Spleen (tissue), 7 donors: ENCODE results near the gene SLAMF6.

Source experiments
- POLR2A ChIP-seq, 3 donors: fragments of 450-650 bp; IDR thresholded peaks; one replicate each; pipeline ENCODE4 v1.5.1; 2017; ENCODE audit warnings: antibody characterized with exemption in 3 of 3, mild to moderate bottlenecking in 1 of 3
- POLR2AphosphoS5 ChIP-seq, 3 donors: sonication (generic); formaldehyde crosslinking; IDR thresholded peaks; one replicate each; pipeline ENCODE4 v1.5.1; 2017; ENCODE audit warnings: antibody characterized with exemption in 3 of 3
- TF ChIP-seq, protein P1 (sequence below), 11 experiments: fragments of 200-600 bp in 7 of 11; fragments of 450-650 bp in 4 of 11; sonication (generic) in 4 of 11; IDR thresholded peaks in 8 of 11; conservative IDR thresholded peaks in 3 of 11; 1 replicate in 7 of 11; 2 replicates in 4 of 11; pipeline versions ENCODE4 v1.4.0 to v1.8.0; 2016 to 2021; ENCODE audit warnings: antibody characterized with exemption in 11 of 11, inconsistent platforms in 4 of 11, mild to moderate bottlenecking in 1 of 11
- donor health status: DM: no; HTN: no; CAD: no; lungs with moderate emphysema.
- donor health status: DM: no; HTN: no; CAD: no.
- donor health status: DM: no; HTN: no; CAD: no.

DNA sequence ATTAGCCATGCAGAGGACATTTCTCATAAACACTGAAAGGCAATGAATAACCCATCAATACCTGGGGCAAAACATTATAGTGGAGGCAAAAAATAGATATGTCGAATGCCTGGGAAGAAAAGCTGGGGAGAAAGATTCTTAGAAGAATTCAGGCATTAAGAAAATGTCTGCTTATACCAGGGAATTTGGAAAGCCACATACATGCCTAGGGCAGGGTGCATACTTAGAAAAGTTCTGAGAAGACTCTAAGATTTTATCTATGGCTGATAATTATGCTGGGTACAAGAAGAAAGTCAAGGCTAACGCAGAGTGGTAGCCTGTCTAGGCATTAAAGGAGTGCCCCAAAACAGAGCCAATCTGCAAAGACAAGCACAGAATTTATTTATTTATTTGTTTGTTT lies 18.4 kb downstream of the SLAMF6 start:
- TF ChIP-seq, protein P1, sequence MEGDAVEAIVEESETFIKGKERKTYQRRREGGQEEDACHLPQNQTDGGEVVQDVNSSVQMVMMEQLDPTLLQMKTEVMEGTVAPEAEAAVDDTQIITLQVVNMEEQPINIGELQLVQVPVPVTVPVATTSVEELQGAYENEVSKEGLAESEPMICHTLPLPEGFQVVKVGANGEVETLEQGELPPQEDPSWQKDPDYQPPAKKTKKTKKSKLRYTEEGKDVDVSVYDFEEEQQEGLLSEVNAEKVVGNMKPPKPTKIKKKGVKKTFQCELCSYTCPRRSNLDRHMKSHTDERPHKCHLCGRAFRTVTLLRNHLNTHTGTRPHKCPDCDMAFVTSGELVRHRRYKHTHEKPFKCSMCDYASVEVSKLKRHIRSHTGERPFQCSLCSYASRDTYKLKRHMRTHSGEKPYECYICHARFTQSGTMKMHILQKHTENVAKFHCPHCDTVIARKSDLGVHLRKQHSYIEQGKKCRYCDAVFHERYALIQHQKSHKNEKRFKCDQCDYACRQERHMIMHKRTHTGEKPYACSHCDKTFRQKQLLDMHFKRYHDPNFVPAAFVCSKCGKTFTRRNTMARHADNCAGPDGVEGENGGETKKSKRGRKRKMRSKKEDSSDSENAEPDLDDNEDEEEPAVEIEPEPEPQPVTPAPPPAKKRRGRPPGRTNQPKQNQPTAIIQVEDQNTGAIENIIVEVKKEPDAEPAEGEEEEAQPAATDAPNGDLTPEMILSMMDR (IDR thresholded peaks at IDR 0.05 in 8 of 11, conservative IDR thresholded peaks at IDR 0.05 in 3 of 11), result no peak
- TF ChIP-seq POLR2A (IDR thresholded peaks at IDR 0.05) (no peak), POLR2AphosphoS5 (IDR thresholded peaks at IDR 0.05) (no peak)
